Adrenal gland (tissue), 12 donors: Measurements from ENCODE around the gene PRR16. TPM values are rescaled to one million over a fixed set of nuclear protein-coding genes. Genes with fewer than 3 reads are reported as not detected.

ENCODE experiments used
- DNase-seq, 7 donors: peaks; one replicate each; pipeline ENCODE4 v3.0.0-alpha.2; 2019 to 2020
- H3K27ac ChIP-seq, 5 donors: fragments of 200-600 bp; sonication (generic) in 4 of 5; 1 replicate in 3 of 5; 2 replicates in 2 of 5; pipeline versions ENCODE4 v1.5.1 to v1.8.0; 2016 to 2020; ENCODE audit warnings: mild to moderate bottlenecking in 1 of 5
- H3K27me3 ChIP-seq: fragments of 200-600 bp; 2 replicates; pipeline ENCODE4 v1.8.0; 2021
- H3K36me3 ChIP-seq, 2 donors: fragments of 200-600 bp; replicated peaks in 1 of 2; 1 replicate in 1 of 2; 2 replicates in 1 of 2; pipeline versions ENCODE4 v1.5.1 to v1.8.0; 2018 to 2022
- H3K4me1 ChIP-seq, 2 donors: fragments of 200-600 bp; replicated peaks in 1 of 2; 1 replicate in 1 of 2; 2 replicates in 1 of 2; pipeline versions ENCODE4 v1.5.1 to v1.8.0; 2018 to 2021
- H3K4me3 ChIP-seq, 4 donors: fragments of 200-600 bp; sonication (generic) in 3 of 4; one replicate each; pipeline ENCODE4 v1.5.1; 2016 to 2018
- H3K9me3 ChIP-seq, 3 donors: fragments of 200-600 bp; sonication (generic) in 1 of 3; replicated peaks in 1 of 3; 1 replicate in 2 of 3; 2 replicates in 1 of 3; pipeline versions ENCODE4 v1.5.1 to v1.8.0; 2016 to 2021
- CTCF ChIP-seq, 6 experiments: fragments of 450-650 bp in 4 of 6; fragments of 200-600 bp in 2 of 6; sonication (generic) in 1 of 6; IDR thresholded peaks; 1 replicate in 5 of 6; 2 replicates in 1 of 6; pipeline versions ENCODE4 v1.5.1 to v1.8.0; 2016 to 2021; ENCODE audit warnings: antibody characterized with exemption in 6 of 6, mild to moderate bottlenecking in 2 of 6, moderate library complexity in 1 of 6
- POLR2A ChIP-seq, 2 donors: fragments of 450-650 bp; IDR thresholded peaks; one replicate each; pipeline ENCODE4 v1.6.1; 2017; ENCODE audit warnings: antibody characterized with exemption in 2 of 2, mild to moderate bottlenecking in 2 of 2, moderate library complexity in 1 of 2
- WGBS, 4 donors: extraction: QIAGEN DNeasy Blood & Tissue Kit in 2 of 4; methylation state at CpG; one replicate each; pipeline versions ENCODE4 v1.1.5 to v1.1.7; 2013 to 2017; 5-methylcytosine and 5-hydroxymethylcytosine counted together
- intact Hi-C, 2 donors: fragments of 100-400 bp; cut with DNase I; formaldehyde crosslinking; loops; one replicate each; pipeline versions ENCODE4 v1.14.1 to v1.15.0; 2022 to 2023
- polyA plus RNA-seq, 3 donors: library from polyadenylated mRNA; stranded (reverse); fragments of 200-250 nt in 2 of 3; fragments of 350-450 nt in 1 of 3; fragmentation: Illumina TruSeq in 1 of 3; extraction: RNeasy Lipid Tissue Mini Kit (QIAGEN cat#74804) in 1 of 3; gene quantifications; one replicate each; pipeline ENCODE4 v1.2.3, GENCODE V29; 2013 to 2014
- total RNA-seq, 9 donors: library from RNA; depleted of rRNA in 4 of 9; stranded (reverse); fragments of >200 nt in 4 of 9; fragments of 120-200 nt in 1 of 9; fragmentation: NEBNext Ultra II Directional in 1 of 9; extraction: Animal tissue kit (Norgen Biotek cat#: 25700) in 1 of 9; gene quantifications; one replicate each; pipeline versions ENCODE4 v1.1.0 to v1.2.4, GENCODE V29; 2013 to 2023
- donor health status: healthy with polysubstance abuse.
- donor health status: Bipolar disorder and iron deficiency.
- donor health status: DM: yes; HTN: yes; CAD: no.
- donor health status: DM: no; HTN: no; CAD: no.
- donor health status: DM: no; HTN: no; CAD: no.
- donor health status: DM: yes; HTN: yes; CAD: no.

PRR16 gene
- total and polyA plus RNA-seq, 12 donors, result 0.17 to 22.6 (median 3.0) TPM

- WGBS, 4 donors, result 32 to 69% (median 53%) methylated on average over 3 of the region's 3 CpGs
- Histone ChIP-seq H3K4me3 (no peak overlapping the region), H3K36me3 (no peaks in the 10 kb centered on the region), H3K27ac (no peak overlapping the region), H3K4me1 (no peaks in the 10 kb centered on the region), H3K27me3 (no peaks in the 10 kb centered on the region), H3K9me3 (no peaks in the 10 kb centered on the region)
- intact Hi-C loops, result no loop called here
- DNase-seq, result no peak
- TF ChIP-seq POLR2A (IDR thresholded peaks at IDR 0.05) (no peak), CTCF (IDR thresholded peaks at IDR 0.05) (no peak)
Measured at GRCh38 chr5:120531215-120531614, 67.1 kb downstream of the PRR16 start.

- H3K36me3 ChIP-seq, result no peaks in the 10 kb centered on the region
- TF ChIP-seq POLR2A (IDR thresholded peaks at IDR 0.05) (no peak), CTCF (IDR thresholded peaks at IDR 0.05) (no peak)
- no peaks in the 10 kb centered on the region for H3K9me3 ChIP-seq
- DNase-seq, result no peak
- H3K27me3 ChIP-seq, result no peaks in the 10 kb centered on the region
- intact Hi-C loops, result no loop called here
- 48 to 55% (median 52%) methylated on average over 5 of the region's 5 CpGs for WGBS, 4 donors
- no peak overlapping the region for H3K4me3 ChIP-seq
- H3K4me1 ChIP-seq, result no peaks in the 10 kb centered on the region
- no peak overlapping the region for H3K27ac ChIP-seq
Measured at GRCh38 chr5:120532835-120533234, 68.7 kb downstream of the PRR16 start.

- Histone ChIP-seq H3K27me3 (no peaks in the 10 kb centered on the region), H3K4me1 (no peaks in the 10 kb centered on the region), H3K9me3 (no peaks in the 10 kb centered on the region), H3K36me3 (no peaks in the 10 kb centered on the region), H3K27ac (no peak overlapping the region), H3K4me3 (no peak overlapping the region)
- no peak for DNase-seq
- intact Hi-C loops, result no loop called here
- WGBS, 4 donors, result 70 to 80% (median 75%) methylated on average over 3 of the region's 3 CpGs
- TF ChIP-seq CTCF (IDR thresholded peaks at IDR 0.05), result no peak
- TF ChIP-seq POLR2A (IDR thresholded peaks at IDR 0.05), result no peak
Measured at GRCh38 chr5:120533581-120533980, 69.5 kb downstream of the PRR16 start.

- no peaks in the 10 kb centered on the region for H3K36me3 ChIP-seq
- H3K27ac ChIP-seq, result no peak overlapping the region
- no peaks in the 10 kb centered on the region for H3K9me3 ChIP-seq
- WGBS, 4 donors, result 60 to 73% (median 63%) methylated on average over 1 of the region's 1 CpG
- no peak overlapping the region for H3K4me3 ChIP-seq
- H3K4me1 ChIP-seq, result no peaks in the 10 kb centered on the region
- no peaks in the 10 kb centered on the region for H3K27me3 ChIP-seq
- TF ChIP-seq CTCF (IDR thresholded peaks at IDR 0.05), result no peak
- no peak for TF ChIP-seq POLR2A (IDR thresholded peaks at IDR 0.05)
- intact Hi-C loops, result no loop called here
- no peak for DNase-seq
Measured at GRCh38 chr5:120535900-120536299, 71.8 kb downstream of the PRR16 start.
